Fibroblast of peridontal ligament (primary cell): ENCODE results near the gene CPN2.

Source experiments
- DNase-seq: peaks from one replicate; pipeline ENCODE4 v3.0.0-alpha.2; 2010; ENCODE audit errors: extremely low read depth

The CPN2 gene

GRCh38 chr3:194294895-194295214 lies 56.3 kb downstream of the CPN2 start:
- DNase-seq, result no peak

GRCh38 chr3:194294199-194294894 lies 56.8 kb downstream of the CPN2 start:
- DNase-seq, result no peak

- no peak for DNase-seq
These were observed 57.5 kb downstream of the CPN2 start for GRCh38 chr3:194293546-194294198.

- no peak for DNase-seq
These were observed 58.8 kb downstream of the CPN2 start for GRCh38 chr3:194292331-194292730.
